Caco-2 (cell line): ENCODE data around the gene GASK1B. TPM values are rescaled to one million over a fixed set of nuclear protein-coding genes. Genes with fewer than 3 reads are reported as not detected.

Experiments
- BruUV-seq: library from RNA; stranded (reverse); fragments of 400-500 nt; replicated peaks from 2 replicates; lab custom pipeline; 2021; lab: Mats Ljungman, UMichigan
- CTCF ChIA-PET: fragments of 300-600 bp; sonication (Branson Sonifier 250); formaldehyde crosslinking; loops from one replicate; lab custom pipeline; 2022; ENCODE audit warnings: antibody characterized with exemption; lab: Charles Lee
- POLR2A ChIA-PET: fragments of 300-600 bp; sonication (Branson Sonifier 250); formaldehyde crosslinking; loops from one replicate; lab custom pipeline; 2022; ENCODE audit warnings: antibody characterized with exemption; lab: Charles Lee
- DNase-seq, 2 experiments: peaks; one replicate each; pipeline versions ENCODE4 v3.0.0 to v3.0.0-alpha.2; 2020 to 2022
- H3K27me3 ChIP-seq: replicated peaks from 2 replicates; pipeline ENCODE4 v1.6.0; 2011; ENCODE audit warnings: low read length; ENCODE audit not compliant: control insufficient read depth, insufficient read depth
- H3K36me3 ChIP-seq: 2 replicates; pipeline ENCODE4 v1.5.1; 2011; ENCODE audit warnings: low read length; ENCODE audit not compliant: control insufficient read depth, insufficient read depth
- H3K4me1 ChIP-seq: fragments of 250-450 bp; sonication (Bioruptor Pico); 2 replicates; pipeline ENCODE4 v1.5.1; 2020; ENCODE audit warnings: mild to moderate bottlenecking
- H3K4me3 ChIP-seq: 2 replicates; pipeline ENCODE4 v1.5.1; 2011; ENCODE audit warnings: low read depth, mild to moderate bottlenecking, control low read depth, low read length
- H3K9me3 ChIP-seq: fragments of 250-450 bp; sonication (Bioruptor Pico); 2 replicates; pipeline ENCODE4 v1.5.1; 2020; ENCODE audit warnings: mild to moderate bottlenecking, moderate library complexity
- H3K27ac Mint-ChIP-seq: one replicate; pipeline ENCODE4 v1.8.0; 2022; ENCODE audit warnings: mixed read lengths; ENCODE audit not compliant: unreplicated experiment
- H3K27me3 Mint-ChIP-seq: one replicate; pipeline ENCODE4 v1.8.0; 2022; ENCODE audit warnings: mixed read lengths; ENCODE audit not compliant: insufficient read depth, unreplicated experiment
- H3K36me3 Mint-ChIP-seq: one replicate; pipeline ENCODE4 v1.8.0; 2022; ENCODE audit warnings: mild to moderate bottlenecking, mixed read lengths; ENCODE audit not compliant: insufficient read depth, unreplicated experiment
- H3K4me1 Mint-ChIP-seq: one replicate; pipeline ENCODE4 v1.8.0; 2022; ENCODE audit warnings: low read depth, mixed read lengths; ENCODE audit not compliant: unreplicated experiment
- H3K4me3 Mint-ChIP-seq: one replicate; pipeline ENCODE4 v1.8.0; 2022; ENCODE audit warnings: mild to moderate bottlenecking, moderate library complexity, mixed read lengths; ENCODE audit not compliant: unreplicated experiment
- H3K9me3 Mint-ChIP-seq: one replicate; pipeline ENCODE4 v1.8.0; 2022; ENCODE audit warnings: mixed read lengths; ENCODE audit not compliant: unreplicated experiment
- intact Hi-C: fragments of 100-400 bp; cut with micrococcal nuclease; formaldehyde crosslinking; loops from one replicate; pipeline ENCODE4 v1.10.0; 2022; ENCODE audit not compliant: unreplicated experiment
- total RNA-seq: library from RNA; stranded (reverse); gene quantifications from 2 replicates; pipeline ENCODE4 v1.2.3, GENCODE V29; 2022
- TF ChIP-seq, protein P1 (sequence below), 2 experiments: fragments of 200-600 bp in 1 of 2; IDR thresholded peaks; 1 replicate in 1 of 2; 2 replicates in 1 of 2; pipeline versions ENCODE4 v1.5.1 to v1.8.0; 2011 to 2022; ENCODE audit warnings: antibody characterized with exemption in 1 of 2, control low read depth in 1 of 2, inconsistent platforms in 1 of 2, low read depth in 1 of 2, low read length in 1 of 2, mild to moderate bottlenecking in 1 of 2, moderate library complexity in 1 of 2; ENCODE audit not compliant: insufficient read depth in 1 of 2, severe bottlenecking in 1 of 2, unreplicated experiment in 1 of 2

The GASK1B gene
- total RNA-seq, 1 experiment from 2014 or later = 48.5 TPM

DNA sequence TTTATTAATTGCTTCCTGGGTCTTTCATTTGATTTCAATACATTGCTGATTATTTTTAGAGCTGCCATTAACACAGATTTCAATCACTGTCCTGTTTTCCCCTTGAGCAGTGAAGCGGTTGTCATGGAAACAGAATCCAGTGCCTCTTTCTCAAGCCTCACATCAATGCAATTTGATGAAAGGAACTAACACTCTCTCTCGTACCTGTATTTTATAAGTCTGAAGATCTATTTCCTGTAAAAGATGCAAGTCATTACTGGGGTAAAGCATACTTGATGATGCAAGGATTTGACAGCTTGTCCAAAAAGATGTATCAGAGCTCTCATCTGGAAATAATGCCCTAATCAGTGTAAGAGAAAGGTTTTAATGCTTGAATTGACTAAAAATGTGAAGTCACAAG lies 17.9 kb upstream of the GASK1B start:
- POLR2A ChIA-PET = interaction anchor here (1.6 kb wide), 1 partner anchor 20 kb away, joined by 4 read pairs; the partner anchor contains the start of gene TMEM144
- Mint-ChIP-seq H3K4me1 (peaks cover 6% of the 10 kb centered on the region), H3K36me3 (peaks cover 7% of the 10 kb centered on the region), H3K27ac (no peak overlapping the region), H3K4me3 (no peak overlapping the region), H3K27me3 (no peaks in the 10 kb centered on the region), H3K9me3 (no peaks in the 10 kb centered on the region)
- Histone ChIP-seq H3K27me3 (no peaks in the 10 kb centered on the region), H3K9me3 (no peaks in the 10 kb centered on the region), H3K4me3 (no peak overlapping the region), H3K4me1 (no peaks in the 10 kb centered on the region), H3K36me3 (no peaks in the 10 kb centered on the region)
- TF ChIP-seq, protein P1, sequence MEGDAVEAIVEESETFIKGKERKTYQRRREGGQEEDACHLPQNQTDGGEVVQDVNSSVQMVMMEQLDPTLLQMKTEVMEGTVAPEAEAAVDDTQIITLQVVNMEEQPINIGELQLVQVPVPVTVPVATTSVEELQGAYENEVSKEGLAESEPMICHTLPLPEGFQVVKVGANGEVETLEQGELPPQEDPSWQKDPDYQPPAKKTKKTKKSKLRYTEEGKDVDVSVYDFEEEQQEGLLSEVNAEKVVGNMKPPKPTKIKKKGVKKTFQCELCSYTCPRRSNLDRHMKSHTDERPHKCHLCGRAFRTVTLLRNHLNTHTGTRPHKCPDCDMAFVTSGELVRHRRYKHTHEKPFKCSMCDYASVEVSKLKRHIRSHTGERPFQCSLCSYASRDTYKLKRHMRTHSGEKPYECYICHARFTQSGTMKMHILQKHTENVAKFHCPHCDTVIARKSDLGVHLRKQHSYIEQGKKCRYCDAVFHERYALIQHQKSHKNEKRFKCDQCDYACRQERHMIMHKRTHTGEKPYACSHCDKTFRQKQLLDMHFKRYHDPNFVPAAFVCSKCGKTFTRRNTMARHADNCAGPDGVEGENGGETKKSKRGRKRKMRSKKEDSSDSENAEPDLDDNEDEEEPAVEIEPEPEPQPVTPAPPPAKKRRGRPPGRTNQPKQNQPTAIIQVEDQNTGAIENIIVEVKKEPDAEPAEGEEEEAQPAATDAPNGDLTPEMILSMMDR (IDR thresholded peaks at IDR 0.05; ENCODE audit: insufficient read depth in 1 of 2, low read depth in 1 of 2, low read length in 1 of 2, severe bottlenecking in 1 of 2, unreplicated experiment in 1 of 2) = no peak
- BruUV-seq = no TSS peak
- CTCF ChIA-PET = no interaction called here
- DNase-seq = no peak
- intact Hi-C loops = loop anchor here (10.0 kb wide), 1 partner anchor 434 kb away; no protein-coding TSS in a partner anchor

DNA sequence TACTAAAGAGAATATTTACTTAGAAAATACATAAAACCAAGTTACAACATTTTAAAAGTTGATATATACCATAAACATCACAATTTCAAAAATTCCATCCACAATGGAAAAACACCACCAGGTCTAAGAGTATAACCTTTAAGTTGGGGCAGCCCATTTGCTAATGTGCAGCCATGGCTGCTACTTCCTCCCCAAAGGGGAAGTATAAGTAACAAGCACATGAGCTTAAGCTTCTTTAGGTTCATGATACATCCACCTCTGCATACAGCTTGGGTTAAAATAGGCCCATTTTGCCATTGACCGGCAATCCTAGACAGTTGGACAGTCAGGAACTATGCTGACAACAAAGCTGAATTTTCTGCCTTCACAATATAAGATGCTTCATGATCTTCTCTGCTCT lies 16.6 kb upstream of the GASK1B start:
- Histone ChIP-seq H3K27me3 (no peaks in the 10 kb centered on the region), H3K9me3 (no peaks in the 10 kb centered on the region), H3K4me3 (no peak overlapping the region), H3K36me3 (no peaks in the 10 kb centered on the region), H3K4me1 (no peaks in the 10 kb centered on the region)
- Mint-ChIP-seq H3K9me3 (no peaks in the 10 kb centered on the region), H3K4me1 (peaks cover 6% of the 10 kb centered on the region), H3K27ac (no peak overlapping the region), H3K27me3 (no peaks in the 10 kb centered on the region), H3K4me3 (no peak overlapping the region), H3K36me3 (peaks cover 7% of the 10 kb centered on the region)
- BruUV-seq = no TSS peak
- ChIA-PET POLR2A (no interaction called here), CTCF (no interaction called here)
- no peak for DNase-seq
- intact Hi-C loops = no loop called here
- TF ChIP-seq, protein P1 (IDR thresholded peaks at IDR 0.05; ENCODE audit: insufficient read depth in 1 of 2, low read depth in 1 of 2, low read length in 1 of 2, severe bottlenecking in 1 of 2, unreplicated experiment in 1 of 2) = no peak

DNA sequence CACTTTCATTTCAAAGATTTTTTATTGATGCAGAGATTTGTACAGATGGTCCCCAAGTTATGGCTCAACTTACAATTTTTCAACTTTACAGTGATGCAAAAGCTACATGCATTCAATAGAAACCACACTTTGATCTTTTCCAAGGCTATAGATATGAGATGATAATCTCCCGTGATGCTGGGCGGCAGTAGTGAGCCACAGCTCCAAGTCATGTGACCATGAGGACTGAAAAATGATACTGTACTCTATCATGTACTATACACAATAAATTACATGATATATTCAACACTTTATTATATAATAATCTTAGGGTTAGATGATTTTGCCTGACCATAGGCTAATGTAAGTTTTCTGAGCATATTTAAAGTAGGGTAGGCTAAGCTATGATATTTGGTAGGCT lies 14.0 kb upstream of the GASK1B start:
- TF ChIP-seq, protein P1 (IDR thresholded peaks at IDR 0.05; ENCODE audit: insufficient read depth in 1 of 2, low read depth in 1 of 2, low read length in 1 of 2, severe bottlenecking in 1 of 2, unreplicated experiment in 1 of 2) = no peak
- Mint-ChIP-seq H3K9me3 (no peaks in the 10 kb centered on the region), H3K27me3 (no peaks in the 10 kb centered on the region), H3K36me3 (peaks cover 7% of the 10 kb centered on the region), H3K27ac (no peak overlapping the region), H3K4me1 (no peaks in the 10 kb centered on the region), H3K4me3 (no peak overlapping the region)
- no peak for DNase-seq
- H3K4me3 ChIP-seq = no peak overlapping the region
- intact Hi-C loops = no loop called here
- ChIA-PET POLR2A (no interaction called here), CTCF (no interaction called here)
- H3K4me1 ChIP-seq = no peaks in the 10 kb centered on the region
- no peaks in the 10 kb centered on the region for H3K36me3 ChIP-seq
- no peaks in the 10 kb centered on the region for H3K27me3 ChIP-seq
- BruUV-seq = no TSS peak
- H3K9me3 ChIP-seq = no peaks in the 10 kb centered on the region
